ENCODE results near the gene TPST2. TPM values are rescaled to one million over a fixed set of nuclear protein-coding genes. Genes with fewer than 3 reads are reported as not detected.

Gene TPST2
- total RNA-seq, 2 experiments from 2014 or later: 55.4 to 60.8 TPM

DNA sequence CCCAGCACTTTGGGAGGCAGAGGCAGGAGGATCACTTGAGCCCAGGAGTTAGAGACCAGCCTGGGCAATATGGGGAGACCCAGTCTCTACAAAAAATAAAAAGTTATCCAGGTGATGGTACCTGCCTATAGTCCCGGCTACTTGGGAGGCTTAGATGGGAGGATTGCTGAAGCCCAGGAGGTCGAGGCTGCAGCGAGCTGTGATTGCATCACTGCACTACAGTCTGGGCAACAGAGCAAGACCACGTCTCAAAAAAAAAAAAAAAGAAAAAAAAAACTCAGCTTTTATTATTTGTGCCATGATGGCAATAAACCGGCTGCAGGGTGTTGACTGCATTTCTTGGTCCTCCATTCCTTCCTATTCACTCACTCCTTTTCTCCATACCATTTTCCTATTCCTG, 44.1 kb downstream of the TPST2 start:
- Mint-ChIP-seq H3K4me3 (no peak overlapping the region), H3K27ac (no peak overlapping the region), H3K4me1 (peaks cover 61% of the 10 kb centered on the region), H3K27me3 (no peaks in the 10 kb centered on the region), H3K36me3 (ENCODE audit: low read depth) (peaks cover 42% of the 10 kb centered on the region), H3K9me3 (peaks cover 7% of the 10 kb centered on the region)
- no peak for DNase-seq
- ChIA-PET CTCF (no interaction called here), POLR2A (interaction anchor here (1.1 to 1.5 kb wide), 3 partner anchors 9 to 96 kb away, joined by 3 read pairs; no protein-coding TSS in a partner anchor)

GRCh38 chr22:26545385-26545784, 44.5 kb downstream of the TPST2 start:
- Mint-ChIP-seq H3K27ac (peak overlapping the region; percentile 34), H3K4me3 (no peak overlapping the region), H3K36me3 (ENCODE audit: low read depth) (peaks cover 46% of the 10 kb centered on the region), H3K27me3 (no peaks in the 10 kb centered on the region), H3K4me1 (peaks cover 61% of the 10 kb centered on the region), H3K9me3 (peaks cover 7% of the 10 kb centered on the region)
- ChIA-PET POLR2A (interaction anchor here (1.1 to 1.5 kb wide), 2 partner anchors 8 to 10 kb away, joined by 3 read pairs; no protein-coding TSS in a partner anchor), CTCF (no interaction called here)
- no peak for DNase-seq

DNA sequence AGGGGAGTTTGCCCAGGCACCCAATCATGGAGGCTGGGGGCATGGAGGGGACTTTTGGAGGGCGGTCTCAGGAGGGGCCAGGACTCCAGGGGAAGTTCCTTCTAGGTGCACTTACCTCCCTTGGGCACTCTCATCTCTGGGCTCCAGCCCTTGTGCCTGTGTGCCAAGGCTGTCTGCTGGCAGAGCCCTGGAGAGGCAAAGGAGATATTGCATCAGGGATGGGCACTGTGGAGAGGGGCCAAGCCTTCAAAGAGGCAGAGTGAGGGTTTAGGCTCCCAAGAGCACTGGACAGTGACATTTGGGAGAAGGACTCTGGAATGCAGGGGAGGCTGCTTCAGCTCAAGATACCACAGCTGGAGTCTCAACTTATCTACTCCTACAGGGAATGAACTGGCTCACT, 45.4 kb downstream of the TPST2 start:
- ChIA-PET CTCF (no interaction called here), POLR2A (no interaction called here)
- Mint-ChIP-seq H3K27me3 (no peaks in the 10 kb centered on the region), H3K4me3 (no peak overlapping the region), H3K9me3 (peaks cover 7% of the 10 kb centered on the region), H3K27ac (peak overlapping the region; percentile 31), H3K4me1 (peaks cover 58% of the 10 kb centered on the region), H3K36me3 (ENCODE audit: low read depth) (peaks cover 44% of the 10 kb centered on the region)
- DNase-seq: no peak

- Mint-ChIP-seq H3K4me3 (no peak overlapping the region), H3K4me1 (peaks cover 55% of the 10 kb centered on the region), H3K36me3 (ENCODE audit: low read depth) (peaks cover 46% of the 10 kb centered on the region), H3K9me3 (peaks cover 7% of the 10 kb centered on the region), H3K27me3 (no peaks in the 10 kb centered on the region), H3K27ac (peak overlapping the region; percentile 63)
- CTCF ChIA-PET: interaction anchor here (0.8 to 1.2 kb wide), 3 partner anchors 46 to 178 kb away, joined by 3 to 4 read pairs (median 3); no protein-coding TSS in a partner anchor
- DNase-seq: peak; percentile 56
- POLR2A ChIA-PET: interaction anchor here (0.7 to 2.0 kb wide), 6 partner anchors 21 to 130 kb away, joined by 3 to 10 read pairs (median 4); partner anchors contain the start of genes HPS4 and SRRD
Observed at GRCh38 chr22:26542831-26543230, 47.1 kb downstream of the TPST2 start.

DNA sequence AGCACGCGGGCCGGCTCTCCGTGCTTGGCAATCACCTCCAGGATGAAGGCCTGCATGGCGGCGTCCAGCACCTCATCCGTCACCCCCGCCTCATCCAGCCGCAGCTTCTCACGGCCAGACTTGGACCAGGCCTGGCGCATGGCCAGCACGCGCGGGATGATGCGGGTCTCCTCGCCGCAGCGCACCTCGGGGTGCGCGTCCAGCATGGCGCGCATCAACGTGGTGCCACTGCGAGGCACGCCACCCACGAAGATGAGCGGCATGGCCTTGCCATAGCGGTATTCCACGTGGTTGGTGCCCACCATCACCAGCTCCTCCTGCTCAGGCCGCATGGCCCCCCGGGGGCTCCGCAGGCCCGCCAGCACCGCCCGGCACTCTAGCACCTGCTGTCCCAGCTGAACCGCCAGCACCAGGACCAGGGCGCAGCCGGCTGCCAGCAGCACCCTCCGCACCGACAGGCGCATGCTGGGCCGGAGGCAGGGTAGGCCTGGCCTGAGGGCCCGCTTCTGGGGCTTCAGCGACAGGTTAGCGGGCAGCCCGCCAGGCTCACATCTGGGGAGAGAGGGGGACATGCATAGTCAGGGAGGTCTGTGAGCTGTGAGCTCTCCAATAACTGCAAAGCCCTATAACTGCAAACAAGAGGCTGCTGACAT, 48.6 kb downstream of the TPST2 start:
- Mint-ChIP-seq H3K36me3 (ENCODE audit: low read depth) (peaks cover 42% of the 10 kb centered on the region), H3K9me3 (no peaks in the 10 kb centered on the region), H3K27ac (no peak overlapping the region), H3K4me1 (peaks cover 39% of the 10 kb centered on the region), H3K27me3 (no peaks in the 10 kb centered on the region), H3K4me3 (no peak overlapping the region)
- no peak for DNase-seq
- ChIA-PET CTCF (interaction anchor here (1.1 kb wide), 1 partner anchor 21 kb away, joined by 3 read pairs; no protein-coding TSS in a partner anchor), POLR2A (no interaction called here)

DNA sequence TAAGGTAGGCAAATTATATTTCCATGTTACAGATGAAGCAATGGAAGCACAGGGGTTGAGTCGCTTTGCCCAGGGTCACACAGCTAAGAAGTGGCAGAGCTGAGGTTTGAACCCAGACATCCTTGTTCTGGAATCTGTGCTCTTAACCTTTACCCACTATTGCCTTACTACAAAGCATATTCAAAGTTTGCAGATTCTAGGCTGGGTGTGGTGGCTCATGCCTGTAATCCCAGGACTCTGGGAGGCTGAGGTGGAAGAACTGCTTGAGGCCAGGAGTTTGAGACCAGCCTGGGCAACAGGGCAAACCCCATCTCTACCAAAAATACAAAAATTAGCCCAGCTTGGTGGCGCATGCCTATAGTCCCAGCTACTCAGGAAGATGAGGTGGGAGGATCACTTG, 49.8 kb downstream of the TPST2 start:
- no peak for DNase-seq
- no peaks in the 10 kb centered on the region for H3K9me3 Mint-ChIP-seq
- H3K27me3 Mint-ChIP-seq: no peaks in the 10 kb centered on the region
- peaks cover 45% of the 10 kb centered on the region for H3K36me3 Mint-ChIP-seq (ENCODE audit: low read depth)
- H3K4me3 Mint-ChIP-seq: no peak overlapping the region
- ChIA-PET POLR2A (no interaction called here), CTCF (interaction anchor here (1.3 kb wide), 1 partner anchor 37 kb away, joined by 3 read pairs; no protein-coding TSS in a partner anchor)
- no peak overlapping the region for H3K27ac Mint-ChIP-seq
- peaks cover 34% of the 10 kb centered on the region for H3K4me1 Mint-ChIP-seq

- Mint-ChIP-seq H3K9me3 (no peaks in the 10 kb centered on the region), H3K4me3 (no peak overlapping the region), H3K4me1 (peaks cover 15% of the 10 kb centered on the region), H3K27ac (no peak overlapping the region), H3K36me3 (ENCODE audit: low read depth) (peaks cover 52% of the 10 kb centered on the region), H3K27me3 (no peaks in the 10 kb centered on the region)
- ChIA-PET POLR2A (interaction anchor here (1.0 kb wide), 1 partner anchor 9 kb away, joined by 3 read pairs; no protein-coding TSS in a partner anchor), CTCF (interaction anchor here (1.4 kb wide), 1 partner anchor 129 kb away, joined by 3 read pairs; no protein-coding TSS in a partner anchor)
- DNase-seq: no peak
Observed at GRCh38 chr22:26536762-26537134, 53.2 kb downstream of the TPST2 start.

- Mint-ChIP-seq H3K9me3 (no peaks in the 10 kb centered on the region), H3K27ac (no peak overlapping the region), H3K4me3 (no peak overlapping the region), H3K4me1 (peaks cover 15% of the 10 kb centered on the region), H3K36me3 (ENCODE audit: low read depth) (peaks cover 57% of the 10 kb centered on the region), H3K27me3 (no peaks in the 10 kb centered on the region)
- no peak for DNase-seq
- POLR2A ChIA-PET: interaction anchor here (0.9 to 1.0 kb wide), 2 partner anchors 9 to 10 kb away, joined by 3 read pairs; no protein-coding TSS in a partner anchor
- CTCF ChIA-PET: interaction anchor here (1.0 to 1.4 kb wide), 2 partner anchors 108 to 130 kb away, joined by 3 read pairs; no protein-coding TSS in a partner anchor
Observed at GRCh38 chr22:26536056-26536761, 53.7 kb downstream of the TPST2 start.

- ChIA-PET CTCF (interaction anchor here (0.9 to 1.0 kb wide), 2 partner anchors 20 to 108 kb away, joined by 3 read pairs; no protein-coding TSS in a partner anchor), POLR2A (interaction anchor here (0.9 kb wide), 1 partner anchor 10 kb away, joined by 3 read pairs; no protein-coding TSS in a partner anchor)
- H3K4me3 Mint-ChIP-seq: no peak overlapping the region
- no peaks in the 10 kb centered on the region for H3K9me3 Mint-ChIP-seq
- no peak for DNase-seq
- no peaks in the 10 kb centered on the region for H3K27me3 Mint-ChIP-seq
- H3K4me1 Mint-ChIP-seq: peaks cover 15% of the 10 kb centered on the region
- no peak overlapping the region for H3K27ac Mint-ChIP-seq
- H3K36me3 Mint-ChIP-seq (ENCODE audit: low read depth): peaks cover 58% of the 10 kb centered on the region
Observed at GRCh38 chr22:26535603-26535908, 54.4 kb downstream of the TPST2 start.

GRCh38 chr22:26534874-26535602, 54.9 kb downstream of the TPST2 start:
- Mint-ChIP-seq H3K9me3 (no peaks in the 10 kb centered on the region), H3K36me3 (ENCODE audit: low read depth) (peaks cover 58% of the 10 kb centered on the region), H3K4me1 (peaks cover 15% of the 10 kb centered on the region), H3K27ac (peak overlapping the region; percentile 11), H3K4me3 (no peak overlapping the region), H3K27me3 (no peaks in the 10 kb centered on the region)
- CTCF ChIA-PET: interaction anchor here (0.9 to 1.0 kb wide), 2 partner anchors 20 to 109 kb away, joined by 3 read pairs; no protein-coding TSS in a partner anchor
- POLR2A ChIA-PET: interaction anchor here (0.9 kb wide), 1 partner anchor 10 kb away, joined by 3 read pairs; no protein-coding TSS in a partner anchor
- DNase-seq: no peak

DNA sequence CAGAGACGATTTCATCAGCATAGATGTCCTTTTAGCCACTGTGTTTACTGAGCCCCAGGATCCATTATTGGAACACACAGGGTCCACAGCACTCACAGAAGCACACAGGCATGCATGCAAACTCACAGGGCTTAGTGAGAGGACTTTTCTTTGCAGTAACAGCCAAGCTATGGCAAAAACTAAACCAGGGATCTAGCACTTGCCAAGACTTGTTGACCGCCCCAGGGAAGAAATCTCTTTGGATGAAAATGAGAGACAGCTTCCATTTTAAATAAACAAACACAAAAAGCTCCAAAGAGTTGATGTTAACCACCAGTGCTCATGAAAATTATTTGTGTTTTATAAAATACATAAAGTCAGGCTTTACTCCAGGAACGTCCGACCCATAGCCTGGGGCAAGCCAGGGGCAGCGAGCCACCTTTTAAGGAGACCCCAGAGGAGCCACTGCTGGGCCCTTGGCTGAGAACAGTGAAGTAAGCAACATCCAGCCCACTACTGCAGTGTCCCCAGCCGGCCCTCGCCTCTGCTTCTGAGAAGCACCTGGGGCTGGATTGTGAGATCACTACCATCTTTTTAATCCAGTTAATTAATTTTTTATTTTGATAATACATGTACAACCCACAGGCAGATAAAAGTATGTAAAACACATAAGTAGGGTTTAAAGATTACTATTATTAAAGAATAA, 55.6 kb downstream of the TPST2 start:
- CTCF ChIA-PET: interaction anchor here (0.9 kb wide), 1 partner anchor 19 kb away, joined by 3 read pairs; no protein-coding TSS in a partner anchor
- no peaks in the 10 kb centered on the region for H3K9me3 Mint-ChIP-seq
- peaks cover 15% of the 10 kb centered on the region for H3K4me1 Mint-ChIP-seq
- POLR2A ChIA-PET: no interaction called here
- DNase-seq: no peak
- H3K27ac Mint-ChIP-seq: no peak overlapping the region
- no peaks in the 10 kb centered on the region for H3K27me3 Mint-ChIP-seq
- H3K36me3 Mint-ChIP-seq (ENCODE audit: low read depth): peaks cover 65% of the 10 kb centered on the region
- no peak overlapping the region for H3K4me3 Mint-ChIP-seq

GRCh38 chr22:26529345-26529744, 60.6 kb downstream of the TPST2 start:
- no peaks in the 10 kb centered on the region for H3K9me3 Mint-ChIP-seq
- no peak overlapping the region for H3K27ac Mint-ChIP-seq
- ChIA-PET CTCF (interaction anchor here (1.3 kb wide), 1 partner anchor 137 kb away, joined by 4 read pairs; no protein-coding TSS in a partner anchor), POLR2A (interaction anchor here (1.7 kb wide), 1 partner anchor 16 kb away, joined by 3 read pairs; no protein-coding TSS in a partner anchor)
- peaks cover 9% of the 10 kb centered on the region for H3K4me1 Mint-ChIP-seq
- H3K4me3 Mint-ChIP-seq: no peak overlapping the region
- H3K36me3 Mint-ChIP-seq (ENCODE audit: low read depth): peaks cover 62% of the 10 kb centered on the region
- DNase-seq: no peak
- H3K27me3 Mint-ChIP-seq: no peaks in the 10 kb centered on the region

Measured in activated CD4-positive, alpha-beta memory T cell treated with anti-CD3 and anti-CD28 coated beads, Interleukin-2, amount 10 ng/mL, durations not matched to agents 7 days and 5 days (primary cell).